ENCODE results near the gene MAMDC2. TPM values are rescaled to one million over a fixed set of nuclear protein-coding genes. Genes with fewer than 3 reads are reported as not detected.
A peak's percentile ranks its signal among the peaks of the same experiment; 100 is the strongest.

Gene MAMDC2, protein sequence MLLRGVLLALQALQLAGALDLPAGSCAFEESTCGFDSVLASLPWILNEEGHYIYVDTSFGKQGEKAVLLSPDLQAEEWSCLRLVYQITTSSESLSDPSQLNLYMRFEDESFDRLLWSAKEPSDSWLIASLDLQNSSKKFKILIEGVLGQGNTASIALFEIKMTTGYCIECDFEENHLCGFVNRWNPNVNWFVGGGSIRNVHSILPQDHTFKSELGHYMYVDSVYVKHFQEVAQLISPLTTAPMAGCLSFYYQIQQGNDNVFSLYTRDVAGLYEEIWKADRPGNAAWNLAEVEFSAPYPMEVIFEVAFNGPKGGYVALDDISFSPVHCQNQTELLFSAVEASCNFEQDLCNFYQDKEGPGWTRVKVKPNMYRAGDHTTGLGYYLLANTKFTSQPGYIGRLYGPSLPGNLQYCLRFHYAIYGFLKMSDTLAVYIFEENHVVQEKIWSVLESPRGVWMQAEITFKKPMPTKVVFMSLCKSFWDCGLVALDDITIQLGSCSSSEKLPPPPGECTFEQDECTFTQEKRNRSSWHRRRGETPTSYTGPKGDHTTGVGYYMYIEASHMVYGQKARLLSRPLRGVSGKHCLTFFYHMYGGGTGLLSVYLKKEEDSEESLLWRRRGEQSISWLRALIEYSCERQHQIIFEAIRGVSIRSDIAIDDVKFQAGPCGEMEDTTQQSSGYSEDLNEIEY
- total RNA-seq (ENCODE audit: low replicate concordance) = 0.45 and 2.8 TPM in 2 replicates

DNA sequence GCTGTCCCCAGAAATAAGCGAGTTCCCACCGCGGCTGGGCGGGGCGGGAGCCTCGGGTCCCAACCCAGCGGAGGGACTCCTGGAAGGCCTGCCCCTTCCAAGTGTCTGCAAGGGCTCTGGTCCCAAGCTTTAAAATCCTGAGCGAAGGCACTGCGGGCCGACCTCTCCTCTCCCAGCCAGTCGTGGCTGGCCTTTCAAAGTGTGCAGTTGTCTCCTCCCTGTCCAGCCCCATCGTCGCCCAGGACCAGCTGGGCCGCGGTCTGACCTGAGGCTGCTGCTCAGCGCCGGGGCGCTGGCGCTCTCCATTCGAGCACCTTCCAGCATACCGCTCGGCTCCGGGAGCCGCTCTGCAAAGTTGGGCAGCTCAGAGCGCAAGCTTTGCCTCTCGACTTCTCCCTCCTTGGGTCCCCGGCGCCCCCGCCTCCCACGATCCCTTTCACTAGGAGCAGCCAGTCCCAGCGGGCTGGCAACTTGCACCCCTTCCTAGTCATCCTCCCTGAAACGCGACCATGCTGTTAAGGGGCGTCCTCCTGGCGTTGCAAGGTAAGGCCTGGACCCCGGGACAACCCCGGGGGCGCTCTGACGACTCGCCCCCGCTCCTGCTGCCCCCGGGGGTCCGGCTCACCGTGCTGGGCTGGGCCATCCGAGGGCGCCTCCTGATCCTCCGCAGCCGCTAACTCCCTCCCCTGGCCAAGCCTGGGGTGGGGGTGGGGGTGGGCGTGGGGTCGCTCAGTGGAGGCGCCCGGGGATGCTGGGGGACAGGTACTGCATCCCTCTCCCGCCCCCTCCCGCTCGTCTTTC lies at the start of gene MAMDC2:
Gene MAMDC2 (plus strand): TSS at position 160 of the 801 bp plus-strand sequence. CDS start 350 bp downstream, at position 510.
- DNase-seq (ENCODE audit: low read depth) = peak; percentile 23
- no peak for TF ChIP-seq CTCF (IDR thresholded peaks at IDR 0.05; ENCODE audit: insufficient read depth, low read length)
- H3K4me3 ChIP-seq (ENCODE audit: low read depth, low read length) = peak within 1 kb of the TSS; percentile 58

DNA sequence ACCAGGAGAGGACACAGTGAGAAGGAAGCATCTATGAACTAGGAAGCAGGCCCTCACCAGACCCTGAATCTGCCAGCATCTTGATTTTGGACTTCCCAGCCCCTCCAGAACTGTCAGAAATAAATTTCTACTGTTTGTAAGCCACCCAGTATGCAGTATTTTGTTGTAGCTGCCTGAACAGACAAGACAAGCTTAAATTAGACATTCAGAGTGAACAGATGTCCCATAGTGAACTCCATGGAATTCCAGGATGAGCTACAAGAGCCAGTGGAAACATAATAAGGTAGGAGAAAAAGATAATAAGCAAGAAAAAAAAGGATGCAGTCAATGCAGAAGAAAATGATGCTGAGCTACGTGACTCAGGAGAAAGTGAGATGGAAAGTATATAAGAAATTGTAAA lies 47.8 kb upstream of the MAMDC2 start:
- TF ChIP-seq CTCF (IDR thresholded peaks at IDR 0.05; ENCODE audit: insufficient read depth, low read length) = no peak
- no peak overlapping the region for H3K4me3 ChIP-seq (ENCODE audit: low read depth, low read length)
- DNase-seq (ENCODE audit: low read depth) = no peak

GRCh38 chr9:69996967-69997366 lies 46.7 kb upstream of the MAMDC2 start:
- DNase-seq (ENCODE audit: low read depth) = no peak
- no peak for TF ChIP-seq CTCF (IDR thresholded peaks at IDR 0.05; ENCODE audit: insufficient read depth, low read length)

DNA sequence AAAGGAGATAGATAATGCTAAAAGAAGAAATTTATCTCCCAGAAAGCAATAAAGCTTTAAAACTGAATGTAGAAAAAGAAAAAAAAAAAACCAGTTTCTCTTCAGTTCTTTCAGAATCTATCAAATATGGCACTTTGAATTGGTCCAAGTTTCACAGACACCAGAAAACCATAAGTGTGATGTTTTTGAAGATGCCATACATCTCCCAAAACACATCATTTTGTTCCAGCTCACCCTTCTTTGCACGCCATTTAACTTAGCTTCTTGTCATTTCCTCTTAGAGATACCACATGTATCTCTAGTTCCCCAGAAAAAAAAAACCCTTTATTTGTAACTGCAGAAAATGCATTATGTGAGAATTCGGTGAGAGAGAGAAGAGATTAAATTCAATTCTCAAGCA lies 46.1 kb upstream of the MAMDC2 start:
- no peak overlapping the region for H3K4me3 ChIP-seq (ENCODE audit: low read depth, low read length)
- TF ChIP-seq CTCF (IDR thresholded peaks at IDR 0.05; ENCODE audit: insufficient read depth, low read length) = no peak
- no peak for DNase-seq (ENCODE audit: low read depth)

More at GRCh38 chr9:69996967-69997366, 46.7 kb upstream of the MAMDC2 start:
- H3K4me3 ChIP-seq (ENCODE audit: low read depth, low read length) = no peak overlapping the region

GRCh38 chr9:69999315-69999714 lies 44.3 kb upstream of the MAMDC2 start:
- H3K4me3 ChIP-seq (ENCODE audit: low read depth, low read length) = no peak overlapping the region
- TF ChIP-seq CTCF (IDR thresholded peaks at IDR 0.05; ENCODE audit: insufficient read depth, low read length) = no peak
- DNase-seq (ENCODE audit: low read depth) = peak; percentile 9

DNA sequence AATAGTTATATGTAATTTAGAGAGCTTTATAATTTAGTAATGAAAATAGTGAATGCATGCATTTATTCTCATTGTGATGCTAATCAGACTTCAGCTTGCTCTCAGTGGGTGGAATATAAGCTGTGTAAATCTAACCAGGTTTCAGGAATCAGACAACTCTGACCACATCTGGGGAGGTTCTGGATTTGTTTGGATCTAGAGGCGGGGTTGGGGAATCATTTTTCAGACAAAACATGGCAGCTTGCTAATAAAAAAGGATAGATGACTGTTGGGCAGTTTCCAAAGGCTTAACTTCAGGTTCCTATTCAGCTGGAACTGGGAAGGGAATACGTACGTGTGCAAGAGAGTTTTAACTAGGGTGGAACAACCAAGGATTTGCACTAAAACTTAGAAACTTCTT lies 43.2 kb upstream of the MAMDC2 start:
- no peak for TF ChIP-seq CTCF (IDR thresholded peaks at IDR 0.05; ENCODE audit: insufficient read depth, low read length)
- no peak overlapping the region for H3K4me3 ChIP-seq (ENCODE audit: low read depth, low read length)
- DNase-seq (ENCODE audit: low read depth) = no peak

Data from fibroblast of the aortic adventitia (primary cell).